Measurements from ENCODE around the gene NRXN3.

Gene NRXN3

DNA sequence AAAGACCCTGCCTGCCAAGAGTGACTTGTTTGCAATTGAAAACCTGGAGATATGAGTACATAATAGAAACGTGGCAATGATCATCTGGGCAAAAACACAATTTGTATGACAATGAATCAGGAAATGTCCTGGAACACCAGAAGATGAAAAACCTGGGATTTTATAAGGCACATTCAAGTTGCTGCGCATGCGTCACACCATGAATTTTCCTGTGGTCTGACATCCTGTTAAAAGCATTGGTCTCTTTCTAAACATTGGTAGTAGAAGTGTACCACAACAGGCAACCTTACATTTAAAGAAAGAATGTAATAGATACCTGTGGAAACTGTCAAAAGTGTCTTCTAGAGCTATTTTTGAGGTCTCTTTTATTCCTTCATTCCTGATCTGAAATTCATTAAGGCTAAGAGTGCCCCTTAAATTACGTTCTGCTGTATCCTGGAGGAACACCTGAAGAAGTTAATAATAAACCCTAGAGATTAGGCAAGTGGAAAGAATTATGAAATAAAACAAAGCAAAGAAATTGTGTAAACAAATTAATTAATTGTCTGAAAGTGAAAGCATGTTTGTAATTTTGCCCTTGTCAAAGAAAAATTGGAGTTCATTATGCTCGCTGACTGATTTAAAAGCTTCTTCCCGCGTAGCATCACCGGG is 1364.7 kb downstream of the NRXN3 start:
- Histone ChIP-seq H3K4me1 (ENCODE audit: insufficient read depth, low read length, severe bottlenecking) (no peaks in the 10 kb centered on the region), H3F3A (ENCODE audit: insufficient read depth, low read length) (no peaks in the 10 kb centered on the region), H3K4me2 (ENCODE audit: low read length) (no peak overlapping the region), H3K9ac (ENCODE audit: low read length) (no peak overlapping the region), H3K9me3 (ENCODE audit: low read length) (no peaks in the 10 kb centered on the region), H3K4me3 (ENCODE audit: low read depth, low read length, poor library complexity, severe bottlenecking) (no peak overlapping the region), H3K79me2 (ENCODE audit: insufficient read depth, low read length) (no peaks in the 10 kb centered on the region), H3K27ac (ENCODE audit: low read depth, low read length, poor library complexity, severe bottlenecking) (no peak overlapping the region), H3K9me2 (ENCODE audit: low read depth, low read length) (no peaks in the 10 kb centered on the region), H3K36me3 (ENCODE audit: insufficient read depth, low read length) (no peaks in the 10 kb centered on the region), H3K27me3 (ENCODE audit: insufficient read depth, low read length) (no peaks in the 10 kb centered on the region), H4K20me1 (ENCODE audit: insufficient read depth, low read length) (no peaks in the 10 kb centered on the region), H2AFZ (ENCODE audit: low read length) (no peak overlapping the region)
- TF ChIP-seq EZH2 (IDR thresholded peaks at IDR 0.05; ENCODE audit: borderline replicate concordance, low read length), result no peak
- TF ChIP-seq, protein P1, sequence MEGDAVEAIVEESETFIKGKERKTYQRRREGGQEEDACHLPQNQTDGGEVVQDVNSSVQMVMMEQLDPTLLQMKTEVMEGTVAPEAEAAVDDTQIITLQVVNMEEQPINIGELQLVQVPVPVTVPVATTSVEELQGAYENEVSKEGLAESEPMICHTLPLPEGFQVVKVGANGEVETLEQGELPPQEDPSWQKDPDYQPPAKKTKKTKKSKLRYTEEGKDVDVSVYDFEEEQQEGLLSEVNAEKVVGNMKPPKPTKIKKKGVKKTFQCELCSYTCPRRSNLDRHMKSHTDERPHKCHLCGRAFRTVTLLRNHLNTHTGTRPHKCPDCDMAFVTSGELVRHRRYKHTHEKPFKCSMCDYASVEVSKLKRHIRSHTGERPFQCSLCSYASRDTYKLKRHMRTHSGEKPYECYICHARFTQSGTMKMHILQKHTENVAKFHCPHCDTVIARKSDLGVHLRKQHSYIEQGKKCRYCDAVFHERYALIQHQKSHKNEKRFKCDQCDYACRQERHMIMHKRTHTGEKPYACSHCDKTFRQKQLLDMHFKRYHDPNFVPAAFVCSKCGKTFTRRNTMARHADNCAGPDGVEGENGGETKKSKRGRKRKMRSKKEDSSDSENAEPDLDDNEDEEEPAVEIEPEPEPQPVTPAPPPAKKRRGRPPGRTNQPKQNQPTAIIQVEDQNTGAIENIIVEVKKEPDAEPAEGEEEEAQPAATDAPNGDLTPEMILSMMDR (IDR thresholded peaks at IDR 0.05; ENCODE audit: low read length), result no peak

GRCh38 chr14:79540394-79540793 is 1370.2 kb downstream of the NRXN3 start:
- Histone ChIP-seq H2AFZ (ENCODE audit: low read length) (no peak overlapping the region), H3K27me3 (ENCODE audit: insufficient read depth, low read length) (no peaks in the 10 kb centered on the region), H3K9me3 (ENCODE audit: low read length) (no peaks in the 10 kb centered on the region), H3K4me3 (ENCODE audit: low read depth, low read length, poor library complexity, severe bottlenecking) (no peak overlapping the region), H3K4me1 (ENCODE audit: insufficient read depth, low read length, severe bottlenecking) (no peaks in the 10 kb centered on the region), H4K20me1 (ENCODE audit: insufficient read depth, low read length) (no peaks in the 10 kb centered on the region), H3F3A (ENCODE audit: insufficient read depth, low read length) (no peaks in the 10 kb centered on the region), H3K4me2 (ENCODE audit: low read length) (no peak overlapping the region), H3K27ac (ENCODE audit: low read depth, low read length, poor library complexity, severe bottlenecking) (no peak overlapping the region), H3K9me2 (ENCODE audit: low read depth, low read length) (no peaks in the 10 kb centered on the region), H3K36me3 (ENCODE audit: insufficient read depth, low read length) (no peaks in the 10 kb centered on the region), H3K9ac (ENCODE audit: low read length) (no peak overlapping the region), H3K79me2 (ENCODE audit: insufficient read depth, low read length) (no peaks in the 10 kb centered on the region)
- TF ChIP-seq, protein P1 (IDR thresholded peaks at IDR 0.05; ENCODE audit: low read length), result no peak
- no peak for TF ChIP-seq EZH2 (IDR thresholded peaks at IDR 0.05; ENCODE audit: borderline replicate concordance, low read length)

DNA sequence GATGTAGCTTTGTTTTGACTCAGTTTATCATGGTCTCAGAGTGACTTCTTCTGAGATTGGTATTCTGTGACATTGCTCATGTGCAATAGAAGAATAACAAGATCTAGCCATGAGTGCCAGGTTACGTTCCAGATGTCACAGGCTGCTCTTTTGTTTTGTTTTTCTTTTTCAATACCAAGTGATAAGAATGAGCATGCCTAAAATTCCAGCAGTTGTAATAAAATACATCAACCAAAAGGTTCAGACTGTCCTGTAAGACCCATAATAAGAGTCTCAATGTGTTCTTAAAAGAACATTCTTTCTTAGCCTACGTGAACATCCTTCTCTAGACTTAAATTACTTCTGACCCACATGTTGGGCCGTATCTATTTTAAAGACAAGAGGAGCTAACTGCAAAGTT is 1371.9 kb downstream of the NRXN3 start:
- H4K20me1 ChIP-seq (ENCODE audit: insufficient read depth, low read length), result no peaks in the 10 kb centered on the region
- H3K27ac ChIP-seq (ENCODE audit: low read depth, low read length, poor library complexity, severe bottlenecking), result no peak overlapping the region
- H3K4me1 ChIP-seq (ENCODE audit: insufficient read depth, low read length, severe bottlenecking), result no peaks in the 10 kb centered on the region
- no peak overlapping the region for H3K9ac ChIP-seq (ENCODE audit: low read length)
- H3K79me2 ChIP-seq (ENCODE audit: insufficient read depth, low read length), result no peaks in the 10 kb centered on the region
- no peaks in the 10 kb centered on the region for H3K9me3 ChIP-seq (ENCODE audit: low read length)
- H3K4me3 ChIP-seq (ENCODE audit: low read depth, low read length, poor library complexity, severe bottlenecking), result no peak overlapping the region
- no peak overlapping the region for H3K4me2 ChIP-seq (ENCODE audit: low read length)
- H3F3A ChIP-seq (ENCODE audit: insufficient read depth, low read length), result no peaks in the 10 kb centered on the region
- H2AFZ ChIP-seq (ENCODE audit: low read length), result no peak overlapping the region
- H3K9me2 ChIP-seq (ENCODE audit: low read depth, low read length), result no peaks in the 10 kb centered on the region
- TF ChIP-seq EZH2 (IDR thresholded peaks at IDR 0.05; ENCODE audit: borderline replicate concordance, low read length), result no peak
- TF ChIP-seq, protein P1 (IDR thresholded peaks at IDR 0.05; ENCODE audit: low read length), result no peak
- no peaks in the 10 kb centered on the region for H3K36me3 ChIP-seq (ENCODE audit: insufficient read depth, low read length)
- H3K27me3 ChIP-seq (ENCODE audit: insufficient read depth, low read length), result no peaks in the 10 kb centered on the region

Measured in OCI-LY1 (cell line).